Measurements from ENCODE around the gene MTARC2. TPM values are rescaled to one million over a fixed set of nuclear protein-coding genes. Genes with fewer than 3 reads are reported as not detected.
"Not testable (repeated sequence)": the region's sequence is repeated elsewhere in the genome, so short reads cannot be mapped to it uniquely, and the experiment has no call there.

Gene MTARC2
- total RNA-seq, 1 donor from 2014 or later, result 3.6 TPM

DNA sequence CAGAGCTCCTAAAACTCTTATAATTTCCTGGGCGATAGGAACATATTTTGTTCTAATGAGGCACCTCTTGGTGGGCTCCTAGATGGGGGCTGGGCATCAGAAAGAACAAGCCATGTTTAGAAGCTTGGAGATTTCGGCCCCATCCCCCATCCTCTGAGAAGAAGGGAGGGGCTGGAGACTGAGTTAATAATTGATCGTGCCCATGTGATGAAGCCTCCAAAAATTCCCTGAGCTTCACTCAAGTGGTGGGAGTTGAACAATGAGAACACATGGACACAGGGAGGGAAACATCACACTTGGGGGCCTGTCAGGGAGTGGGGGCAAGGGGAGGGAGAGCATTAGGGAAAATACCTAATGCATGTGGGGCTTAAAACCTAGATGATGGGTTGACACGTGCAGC, 39.9 kb upstream of the MTARC2 start:
- TF ChIP-seq, protein P1, sequence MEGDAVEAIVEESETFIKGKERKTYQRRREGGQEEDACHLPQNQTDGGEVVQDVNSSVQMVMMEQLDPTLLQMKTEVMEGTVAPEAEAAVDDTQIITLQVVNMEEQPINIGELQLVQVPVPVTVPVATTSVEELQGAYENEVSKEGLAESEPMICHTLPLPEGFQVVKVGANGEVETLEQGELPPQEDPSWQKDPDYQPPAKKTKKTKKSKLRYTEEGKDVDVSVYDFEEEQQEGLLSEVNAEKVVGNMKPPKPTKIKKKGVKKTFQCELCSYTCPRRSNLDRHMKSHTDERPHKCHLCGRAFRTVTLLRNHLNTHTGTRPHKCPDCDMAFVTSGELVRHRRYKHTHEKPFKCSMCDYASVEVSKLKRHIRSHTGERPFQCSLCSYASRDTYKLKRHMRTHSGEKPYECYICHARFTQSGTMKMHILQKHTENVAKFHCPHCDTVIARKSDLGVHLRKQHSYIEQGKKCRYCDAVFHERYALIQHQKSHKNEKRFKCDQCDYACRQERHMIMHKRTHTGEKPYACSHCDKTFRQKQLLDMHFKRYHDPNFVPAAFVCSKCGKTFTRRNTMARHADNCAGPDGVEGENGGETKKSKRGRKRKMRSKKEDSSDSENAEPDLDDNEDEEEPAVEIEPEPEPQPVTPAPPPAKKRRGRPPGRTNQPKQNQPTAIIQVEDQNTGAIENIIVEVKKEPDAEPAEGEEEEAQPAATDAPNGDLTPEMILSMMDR (IDR thresholded peaks at IDR 0.05; ENCODE audit: unreplicated experiment), result no peak

GRCh38 chr1:220708936-220709801, 39.0 kb upstream of the MTARC2 start:
- H3K27ac Mint-ChIP-seq (ENCODE audit: unreplicated experiment), result no peak overlapping the region
- peaks cover 9% of the 10 kb centered on the region for H3K27me3 Mint-ChIP-seq (ENCODE audit: unreplicated experiment)
- TF ChIP-seq, protein P1 (IDR thresholded peaks at IDR 0.05; ENCODE audit: unreplicated experiment), result no peak
- no peaks in the 10 kb centered on the region for H3K9me3 Mint-ChIP-seq (ENCODE audit: unreplicated experiment)
- no peak overlapping the region for H3K4me3 Mint-ChIP-seq (ENCODE audit: unreplicated experiment)
- no peaks in the 10 kb centered on the region for H3K36me3 Mint-ChIP-seq (ENCODE audit: low read depth, unreplicated experiment)
- H3K4me1 Mint-ChIP-seq (ENCODE audit: unreplicated experiment), result peaks cover 31% of the 10 kb centered on the region
- no peak for DNase-seq (ENCODE audit: low spot score)

More for the DNA sequence above, 39.9 kb upstream of the MTARC2 start:
- no peak overlapping the region for H3K4me3 Mint-ChIP-seq (ENCODE audit: unreplicated experiment)
- no peaks in the 10 kb centered on the region for H3K36me3 Mint-ChIP-seq (ENCODE audit: low read depth, unreplicated experiment)
- H3K27me3 Mint-ChIP-seq (ENCODE audit: unreplicated experiment), result peaks cover 9% of the 10 kb centered on the region
- H3K27ac Mint-ChIP-seq (ENCODE audit: unreplicated experiment), result no peak overlapping the region
- H3K4me1 Mint-ChIP-seq (ENCODE audit: unreplicated experiment), result peaks cover 31% of the 10 kb centered on the region
- no peaks in the 10 kb centered on the region for H3K9me3 Mint-ChIP-seq (ENCODE audit: unreplicated experiment)
- no peak for DNase-seq (ENCODE audit: low spot score)

GRCh38 chr1:220710333-220710732, 37.8 kb upstream of the MTARC2 start:
- DNase-seq (ENCODE audit: low spot score), result no peak
- Mint-ChIP-seq H3K27me3 (ENCODE audit: unreplicated experiment) (peaks cover 6% of the 10 kb centered on the region), H3K36me3 (ENCODE audit: low read depth, unreplicated experiment) (no peaks in the 10 kb centered on the region), H3K9me3 (ENCODE audit: unreplicated experiment) (no peaks in the 10 kb centered on the region), H3K4me3 (ENCODE audit: unreplicated experiment) (no peak overlapping the region), H3K27ac (ENCODE audit: unreplicated experiment) (no peak overlapping the region), H3K4me1 (ENCODE audit: unreplicated experiment) (peaks cover 27% of the 10 kb centered on the region)
- TF ChIP-seq, protein P1 (IDR thresholded peaks at IDR 0.05; ENCODE audit: unreplicated experiment), result no peak

DNA sequence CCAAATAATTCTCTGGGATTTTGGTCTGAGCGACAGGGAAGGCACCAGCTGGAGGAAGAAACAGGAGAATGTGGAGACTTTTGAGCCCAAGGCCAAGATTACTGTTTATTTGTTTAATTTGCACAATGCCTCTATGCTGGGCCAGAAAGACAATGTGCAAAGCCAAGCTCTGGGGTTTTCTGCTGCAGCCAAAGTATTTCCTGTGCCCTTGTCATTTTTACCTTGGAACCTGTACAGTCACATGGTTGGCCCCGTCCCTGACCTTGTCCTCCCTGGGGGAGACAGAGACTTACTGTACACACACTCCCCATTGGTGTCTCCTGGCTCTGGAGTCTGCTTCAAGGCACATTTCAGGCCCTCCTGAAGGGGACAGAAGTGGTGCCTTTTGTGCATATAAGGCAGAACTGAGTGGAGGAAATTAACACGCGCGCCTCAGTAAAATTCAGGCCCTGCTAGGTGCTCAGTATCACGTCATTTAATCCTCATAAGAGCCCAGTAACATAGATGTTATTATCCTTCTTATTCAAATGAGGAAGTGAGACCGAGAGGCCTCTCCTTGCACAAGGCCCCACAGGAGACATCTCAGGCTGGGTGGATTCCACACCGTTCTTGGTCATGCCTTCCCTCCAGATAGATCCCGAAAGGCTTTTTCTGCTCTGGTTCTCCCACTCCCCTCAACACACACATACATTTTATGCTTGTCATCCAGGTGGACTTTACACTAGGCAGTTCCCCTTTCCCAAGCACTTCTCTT, 36.9 kb upstream of the MTARC2 start:
- Mint-ChIP-seq H3K36me3 (ENCODE audit: low read depth, unreplicated experiment) (no peaks in the 10 kb centered on the region), H3K9me3 (ENCODE audit: unreplicated experiment) (peaks cover 6% of the 10 kb centered on the region), H3K27ac (ENCODE audit: unreplicated experiment) (no peak overlapping the region), H3K4me1 (ENCODE audit: unreplicated experiment) (peaks cover 20% of the 10 kb centered on the region), H3K4me3 (ENCODE audit: unreplicated experiment) (no peak overlapping the region), H3K27me3 (ENCODE audit: unreplicated experiment) (peaks cover 5% of the 10 kb centered on the region)
- TF ChIP-seq, protein P1 (IDR thresholded peaks at IDR 0.05; ENCODE audit: unreplicated experiment), result no peak
- DNase-seq (ENCODE audit: low spot score), result no peak

- H3K9me3 Mint-ChIP-seq (ENCODE audit: unreplicated experiment); H3K4me3 Mint-ChIP-seq (ENCODE audit: unreplicated experiment); H3K4me1 Mint-ChIP-seq (ENCODE audit: unreplicated experiment); H3K27ac Mint-ChIP-seq (ENCODE audit: unreplicated experiment); DNase-seq (ENCODE audit: low spot score); H3K36me3 Mint-ChIP-seq (ENCODE audit: low read depth, unreplicated experiment); H3K27me3 Mint-ChIP-seq (ENCODE audit: unreplicated experiment): not testable (repeated sequence)
These were observed 32.1 kb upstream of the MTARC2 start for GRCh38 chr1:220715986-220716385.

Measured in endothelial cell (in vitro differentiated cells).